NT2/D1 (cell line): ENCODE measurements around the gene MRPL40.

Experiments
- DNase-seq: peaks from one replicate; pipeline ENCODE4 v3.0.0-alpha.2; 2011; ENCODE audit warnings: low read depth, low spot score
- H3K27me3 ChIP-seq: 2 replicates; pipeline ENCODE4 v1.6.0; 2011; ENCODE audit warnings: mild to moderate bottlenecking; ENCODE audit not compliant: insufficient read length, insufficient read depth
- H3K36me3 ChIP-seq: 2 replicates; pipeline ENCODE4 v1.6.1; 2011; ENCODE audit warnings: mild to moderate bottlenecking, low read length, mixed read lengths; ENCODE audit not compliant: insufficient read depth, insufficient read length
- H3K4me1 ChIP-seq: 2 replicates; pipeline ENCODE4 v1.5.1; 2011; ENCODE audit not compliant: insufficient read depth, insufficient read length
- H3K4me3 ChIP-seq: 2 replicates; pipeline ENCODE4 v1.5.1; 2011; ENCODE audit warnings: low read depth; ENCODE audit not compliant: insufficient read length
- H3K9ac ChIP-seq: 2 replicates; pipeline ENCODE4 v1.6.0; 2011; ENCODE audit warnings: low read depth; ENCODE audit not compliant: insufficient read length
- H3K9me3 ChIP-seq: 2 replicates; pipeline ENCODE4 v1.5.1; 2011; ENCODE audit warnings: mild to moderate bottlenecking, low read length; ENCODE audit not compliant: insufficient read depth
- SUZ12 ChIP-seq: IDR thresholded peaks from 2 replicates; pipeline ENCODE4 v1.6.1; 2011; ENCODE audit not compliant: insufficient read length, insufficient read depth; ENCODE audit errors: extremely low read depth
- YY1 ChIP-seq: IDR thresholded peaks from 2 replicates; pipeline ENCODE4 v1.6.1; 2011; ENCODE audit not compliant: insufficient read length, insufficient read depth
- ZNF274 ChIP-seq: IDR thresholded peaks from 2 replicates; pipeline ENCODE4 v1.6.1; 2011; ENCODE audit warnings: mild to moderate bottlenecking, low read depth, low read length

MRPL40 gene

GRCh38 chr22:19480789-19481188, 48.4 kb downstream of the MRPL40 start:
- no peaks in the 10 kb centered on the region for H3K27me3 ChIP-seq
- no peak for DNase-seq

GRCh38 chr22:19482297-19482696, 50.0 kb downstream of the MRPL40 start:
- peaks cover 40% of the 10 kb centered on the region for H3K36me3 ChIP-seq
- H3K9me3 ChIP-seq, result no peaks in the 10 kb centered on the region
- no peaks in the 10 kb centered on the region for H3K27me3 ChIP-seq
- no peak overlapping the region for H3K4me3 ChIP-seq
- no peak for TF ChIP-seq YY1
- TF ChIP-seq ZNF274, result no peak
- TF ChIP-seq SUZ12, result no peak
- no peak overlapping the region for H3K9ac ChIP-seq
- H3K4me1 ChIP-seq, result no peaks in the 10 kb centered on the region
- DNase-seq, result no peak

More at GRCh38 chr22:19480789-19481188, 48.4 kb downstream of the MRPL40 start:
- Histone ChIP-seq H3K4me1 (no peaks in the 10 kb centered on the region), H3K9ac (no peak overlapping the region), H3K36me3 (peaks cover 40% of the 10 kb centered on the region), H3K4me3 (peak overlapping the region; percentile 80), H3K9me3 (no peaks in the 10 kb centered on the region)
- TF ChIP-seq ZNF274 (no peak), YY1 (no peak), SUZ12 (no peak)

- no peak for DNase-seq
- TF ChIP-seq YY1 (no peak), SUZ12 (no peak), ZNF274 (no peak)
- peaks cover 49% of the 10 kb centered on the region for H3K36me3 ChIP-seq
- H3K9ac ChIP-seq, result no peak overlapping the region
- H3K9me3 ChIP-seq, result no peaks in the 10 kb centered on the region
- no peaks in the 10 kb centered on the region for H3K27me3 ChIP-seq
- no peak overlapping the region for H3K4me3 ChIP-seq
- H3K4me1 ChIP-seq, result no peaks in the 10 kb centered on the region
Observed at GRCh38 chr22:19483481-19484244, 51.3 kb downstream of the MRPL40 start.
